IMR-90 (cell line): ENCODE measurements around the gene SLC66A3. TPM values are rescaled to one million over a fixed set of nuclear protein-coding genes. Genes with fewer than 3 reads are reported as not detected.

Experiments used
- ATAC-seq: fragments of 200-7000 bp; cut with Tn5 transposase; 2 replicates; pipeline ENCODE4 v1.9.1; 2020; ENCODE audit warnings: low read depth, mild to moderate bottlenecking, moderate library complexity
- BruUV-seq: library from RNA; stranded (reverse); fragments of 400-500 nt; replicated peaks from 2 replicates; lab custom pipeline; 2021; lab: Mats Ljungman, UMichigan
- CTCF ChIA-PET: fragments of 300-600 bp; formaldehyde crosslinking; extraction: SDS; loops from one replicate; lab custom pipeline; 2021; ENCODE audit warnings: antibody characterized with exemption; lab: Yijun Ruan, JAX
- POLR2A ChIA-PET: fragments of 300-600 bp; sonication (Branson Sonifier 250); formaldehyde crosslinking; loops from one replicate; lab custom pipeline; 2022; ENCODE audit warnings: antibody characterized with exemption; ENCODE audit not compliant: unreplicated experiment; lab: Charles Lee
- DNase-seq: peaks from one replicate; pipeline ENCODE4 v3.0.0; 2013
- H2AFZ ChIP-seq: replicated peaks from 2 replicates; pipeline ENCODE3; 2013; ENCODE audit warnings: low read length, mild to moderate bottlenecking; ENCODE audit not compliant: poor library complexity
- H2AK5ac ChIP-seq: 2 replicates; pipeline ENCODE4 v1.6.1; 2013; ENCODE audit warnings: low read depth, low read length, inconsistent platforms
- H2AK9ac ChIP-seq: replicated peaks from 2 replicates; pipeline ENCODE3; 2013; ENCODE audit warnings: mild to moderate bottlenecking, low read depth, low read length, moderate library complexity; ENCODE audit not compliant: poor library complexity
- H2BK120ac ChIP-seq: 2 replicates; pipeline ENCODE4 v1.6.1; 2013; ENCODE audit warnings: low read depth, low read length, inconsistent platforms
- H2BK15ac ChIP-seq: 3 replicates; pipeline ENCODE4 v1.6.1; 2013; ENCODE audit warnings: low read depth, low read length, inconsistent platforms
- H2BK20ac ChIP-seq: 2 replicates; pipeline ENCODE4 v1.6.1; 2013; ENCODE audit warnings: low read depth, mild to moderate bottlenecking, inconsistent platforms, low read length, moderate library complexity
- H2BK5ac ChIP-seq: 2 replicates; pipeline ENCODE4 v1.6.1; 2013; ENCODE audit warnings: mild to moderate bottlenecking, low read depth, low read length, inconsistent platforms; ENCODE audit not compliant: poor library complexity, severe bottlenecking
- H3K14ac ChIP-seq: replicated peaks from 2 replicates; pipeline ENCODE4 v1.6.1; 2013; ENCODE audit warnings: low read depth, low read length, inconsistent platforms
- H3K18ac ChIP-seq: 2 replicates; pipeline ENCODE4 v1.6.1; 2013; ENCODE audit warnings: low read depth, low read length, control low read depth
- H3K23ac ChIP-seq: 2 replicates; pipeline ENCODE4 v1.6.1; 2013; ENCODE audit warnings: low read depth, low read length, inconsistent platforms
- H3K27ac ChIP-seq: 2 replicates; pipeline ENCODE4 v1.5.1; 2013; ENCODE audit warnings: mild to moderate bottlenecking, control low read depth, low read length; ENCODE audit not compliant: insufficient read depth
- H3K27me3 ChIP-seq: 2 replicates; pipeline ENCODE4 v1.6.1; 2013; ENCODE audit warnings: low read length; ENCODE audit not compliant: control insufficient read depth, insufficient read depth
- H3K36me3 ChIP-seq: 2 replicates; pipeline ENCODE4 v1.6.1; 2013; ENCODE audit warnings: low read length, mixed read lengths; ENCODE audit not compliant: control insufficient read depth, insufficient read depth
- H3K4ac ChIP-seq: 2 replicates; pipeline ENCODE4 v1.6.1; 2013; ENCODE audit warnings: low read depth, low read length, inconsistent platforms
- H3K4me1 ChIP-seq: 2 replicates; pipeline ENCODE4 v1.6.1; 2013; ENCODE audit warnings: low read length, mixed read lengths; ENCODE audit not compliant: control insufficient read depth, insufficient read depth
- H3K4me2 ChIP-seq: 2 replicates; pipeline ENCODE4 v1.6.1; 2013; ENCODE audit warnings: low read depth, mild to moderate bottlenecking, control low read depth, low read length, moderate library complexity
- H3K4me3 ChIP-seq: 2 replicates; pipeline ENCODE4 v1.5.1; 2013; ENCODE audit warnings: low read depth, mild to moderate bottlenecking, control low read depth, low read length, moderate library complexity; ENCODE audit not compliant: insufficient read depth
- H3K56ac ChIP-seq: 2 replicates; pipeline ENCODE4 v1.6.1; 2013; ENCODE audit warnings: low read length, inconsistent platforms; ENCODE audit not compliant: insufficient read depth; ENCODE audit errors: extremely low read depth
- H3K79me1 ChIP-seq, 2 experiments: 2 replicates each; pipeline ENCODE4 v1.6.1; 2013; ENCODE audit warnings: low read length in 2 of 2, inconsistent platforms in 1 of 2, low read depth in 1 of 2
- H3K9ac ChIP-seq: 2 replicates; pipeline ENCODE4 v1.6.1; 2013; ENCODE audit warnings: low read depth, low read length, control low read depth
- H3K9me1 ChIP-seq: 2 replicates; pipeline ENCODE4 v1.6.1; 2013; ENCODE audit warnings: low read length, inconsistent platforms; ENCODE audit not compliant: insufficient read depth
- H3K9me3 ChIP-seq: 2 replicates; pipeline ENCODE4 v1.6.1; 2013; ENCODE audit warnings: low read length; ENCODE audit not compliant: control insufficient read depth, insufficient read depth
- H4K20me1 ChIP-seq: 2 replicates; pipeline ENCODE4 v1.6.1; 2013; ENCODE audit warnings: low read length, inconsistent platforms; ENCODE audit not compliant: insufficient read depth
- H4K5ac ChIP-seq: 2 replicates; pipeline ENCODE4 v1.6.1; 2013; ENCODE audit warnings: mild to moderate bottlenecking, low read depth, low read length, control low read depth
- H4K8ac ChIP-seq, 2 experiments: 2 replicates each; pipeline ENCODE4 v1.6.1; 2013; ENCODE audit warnings: low read depth in 2 of 2, low read length in 2 of 2, control low read depth in 1 of 2, inconsistent platforms in 1 of 2
- H4K91ac ChIP-seq: 2 replicates; pipeline ENCODE4 v1.6.1; 2013; ENCODE audit warnings: low read depth, low read length, inconsistent platforms; ENCODE audit not compliant: insufficient read depth
- ELK1 ChIP-seq: fragments of 150-350 bp; IDR thresholded peaks from 2 replicates; pipeline ENCODE4 v1.6.1; 2016; ENCODE audit warnings: low read depth, mild to moderate bottlenecking, low read length, moderate library complexity, borderline replicate concordance
- dilution Hi-C: fragments of 300-500 bp; cut with HindIII; formaldehyde crosslinking; loops from one replicate; pipeline ENCODE4 v1.14.3; 2018; ENCODE audit warnings: low sequenced_read_pairs; ENCODE audit not compliant: unreplicated experiment
- in situ Hi-C: fragments of 300-500 bp; cut with MboI; formaldehyde crosslinking; loops from 3 replicates; pipeline ENCODE4 v1.14.3; 2019; ENCODE audit warnings: low sequenced_read_pairs, inconsistent platforms, mixed read lengths
- intact Hi-C: fragments of 100-400 bp; cut with micrococcal nuclease; formaldehyde crosslinking; loops from 2 replicates; pipeline ENCODE4 v1.10.0; 2022
- polyA plus RNA-seq, 3 experiments: library from polyadenylated mRNA; depleted of rRNA; stranded (reverse); fragments of >200 nt; gene quantifications; 2 replicates each; pipeline ENCODE4 v1.2.3, GENCODE V29; 2012; ENCODE audit warnings: low replicate concordance in 1 of 3
- total RNA-seq: library from RNA; depleted of rRNA; stranded (reverse); fragments of >200 nt; gene quantifications from 2 replicates; pipeline ENCODE4 v1.2.3, GENCODE V29; 2012

Gene SLC66A3
- total and polyA plus RNA-seq, 2 of the 4 experiments (the other 2 are of a cell fraction), result 18.1 to 25.2 TPM

- no peak for DNase-seq
- POLR2A ChIA-PET, result no interaction called here
- CTCF ChIA-PET, result interaction anchor here (0.7 kb wide), 1 partner anchor 166 kb away, joined by 6 read pairs; no protein-coding TSS in a partner anchor
- no peak overlapping the region for H4K5ac ChIP-seq
- H3K27ac ChIP-seq, result no peak overlapping the region
- no peak for ATAC-seq
- H3K9me3 ChIP-seq, result no peaks in the 10 kb centered on the region
- no peak overlapping the region for H3K56ac ChIP-seq
- no peak overlapping the region for H4K91ac ChIP-seq
- no peaks in the 10 kb centered on the region for H3K9me1 ChIP-seq
- no peak overlapping the region for H2AK9ac ChIP-seq
- H4K8ac ChIP-seq, result no peak overlapping the region
- H2BK15ac ChIP-seq, result no peak overlapping the region
- dilution Hi-C loops, result no loop called here
- no peak for TF ChIP-seq ELK1
- H3K79me1 ChIP-seq, result peaks cover 0 to 20% of the 10 kb centered on the region in 2 experiments; a peak in 3 of 4 replicates
- H3K36me3 ChIP-seq, result peaks cover 22% of the 10 kb centered on the region
- BruUV-seq, result no TSS peak
- in situ Hi-C loops, result no loop called here
- H3K18ac ChIP-seq, result no peak overlapping the region
- H3K14ac ChIP-seq, result no peak overlapping the region
- no peak overlapping the region for H2BK5ac ChIP-seq
- no peaks in the 10 kb centered on the region for H3K4me1 ChIP-seq
- intact Hi-C loops, result no loop called here
- no peaks in the 10 kb centered on the region for H3K27me3 ChIP-seq
- H3K9ac ChIP-seq, result no peak overlapping the region
- H2BK20ac ChIP-seq, result no peak overlapping the region
- no peaks in the 10 kb centered on the region for H4K20me1 ChIP-seq
- no peak overlapping the region for H3K4me3 ChIP-seq
- no peak overlapping the region for H2AFZ ChIP-seq
- no peak overlapping the region for H3K4me2 ChIP-seq
- no peak overlapping the region for H3K4ac ChIP-seq
- H2AK5ac ChIP-seq, result no peak overlapping the region
- no peak overlapping the region for H2BK120ac ChIP-seq
- H3K23ac ChIP-seq, result no peak overlapping the region
Measured at GRCh38 chr2:11208083-11208482, 52.8 kb downstream of the SLC66A3 start.
